IMR-90 (cell line): ENCODE measurements around the gene INTS14. TPM values are rescaled to one million over a fixed set of nuclear protein-coding genes. Genes with fewer than 3 reads are reported as not detected.

Experiments used
- ATAC-seq: fragments of 200-7000 bp; cut with Tn5 transposase; 2 replicates; pipeline ENCODE4 v1.9.1; 2020; ENCODE audit warnings: low read depth, mild to moderate bottlenecking, moderate library complexity
- BruUV-seq: library from RNA; stranded (reverse); fragments of 400-500 nt; replicated peaks from 2 replicates; lab custom pipeline; 2021; lab: Mats Ljungman, UMichigan
- CTCF ChIA-PET: fragments of 300-600 bp; formaldehyde crosslinking; extraction: SDS; loops from one replicate; lab custom pipeline; 2021; ENCODE audit warnings: antibody characterized with exemption; lab: Yijun Ruan, JAX
- POLR2A ChIA-PET: fragments of 300-600 bp; sonication (Branson Sonifier 250); formaldehyde crosslinking; loops from one replicate; lab custom pipeline; 2022; ENCODE audit warnings: antibody characterized with exemption; ENCODE audit not compliant: unreplicated experiment; lab: Charles Lee
- DNase-seq: peaks from one replicate; pipeline ENCODE4 v3.0.0; 2013
- H2AFZ ChIP-seq: replicated peaks from 2 replicates; pipeline ENCODE3; 2013; ENCODE audit warnings: low read length, mild to moderate bottlenecking; ENCODE audit not compliant: poor library complexity
- H2AK5ac ChIP-seq: 2 replicates; pipeline ENCODE4 v1.6.1; 2013; ENCODE audit warnings: low read depth, low read length, inconsistent platforms
- H2AK9ac ChIP-seq: replicated peaks from 2 replicates; pipeline ENCODE3; 2013; ENCODE audit warnings: mild to moderate bottlenecking, low read depth, low read length, moderate library complexity; ENCODE audit not compliant: poor library complexity
- H2BK120ac ChIP-seq: 2 replicates; pipeline ENCODE4 v1.6.1; 2013; ENCODE audit warnings: low read depth, low read length, inconsistent platforms
- H2BK15ac ChIP-seq: 3 replicates; pipeline ENCODE4 v1.6.1; 2013; ENCODE audit warnings: low read depth, low read length, inconsistent platforms
- H2BK20ac ChIP-seq: 2 replicates; pipeline ENCODE4 v1.6.1; 2013; ENCODE audit warnings: low read depth, mild to moderate bottlenecking, inconsistent platforms, low read length, moderate library complexity
- H2BK5ac ChIP-seq: 2 replicates; pipeline ENCODE4 v1.6.1; 2013; ENCODE audit warnings: mild to moderate bottlenecking, low read depth, low read length, inconsistent platforms; ENCODE audit not compliant: poor library complexity, severe bottlenecking
- H3K14ac ChIP-seq: replicated peaks from 2 replicates; pipeline ENCODE4 v1.6.1; 2013; ENCODE audit warnings: low read depth, low read length, inconsistent platforms
- H3K18ac ChIP-seq: 2 replicates; pipeline ENCODE4 v1.6.1; 2013; ENCODE audit warnings: low read depth, low read length, control low read depth
- H3K23ac ChIP-seq: 2 replicates; pipeline ENCODE4 v1.6.1; 2013; ENCODE audit warnings: low read depth, low read length, inconsistent platforms
- H3K27ac ChIP-seq: 2 replicates; pipeline ENCODE4 v1.5.1; 2013; ENCODE audit warnings: mild to moderate bottlenecking, control low read depth, low read length; ENCODE audit not compliant: insufficient read depth
- H3K27me3 ChIP-seq: 2 replicates; pipeline ENCODE4 v1.6.1; 2013; ENCODE audit warnings: low read length; ENCODE audit not compliant: control insufficient read depth, insufficient read depth
- H3K36me3 ChIP-seq: 2 replicates; pipeline ENCODE4 v1.6.1; 2013; ENCODE audit warnings: low read length, mixed read lengths; ENCODE audit not compliant: control insufficient read depth, insufficient read depth
- H3K4ac ChIP-seq: 2 replicates; pipeline ENCODE4 v1.6.1; 2013; ENCODE audit warnings: low read depth, low read length, inconsistent platforms
- H3K4me1 ChIP-seq: 2 replicates; pipeline ENCODE4 v1.6.1; 2013; ENCODE audit warnings: low read length, mixed read lengths; ENCODE audit not compliant: control insufficient read depth, insufficient read depth
- H3K4me2 ChIP-seq: 2 replicates; pipeline ENCODE4 v1.6.1; 2013; ENCODE audit warnings: low read depth, mild to moderate bottlenecking, control low read depth, low read length, moderate library complexity
- H3K4me3 ChIP-seq: 2 replicates; pipeline ENCODE4 v1.5.1; 2013; ENCODE audit warnings: low read depth, mild to moderate bottlenecking, control low read depth, low read length, moderate library complexity; ENCODE audit not compliant: insufficient read depth
- H3K56ac ChIP-seq: 2 replicates; pipeline ENCODE4 v1.6.1; 2013; ENCODE audit warnings: low read length, inconsistent platforms; ENCODE audit not compliant: insufficient read depth; ENCODE audit errors: extremely low read depth
- H3K79me1 ChIP-seq, 2 experiments: 2 replicates each; pipeline ENCODE4 v1.6.1; 2013; ENCODE audit warnings: low read length in 2 of 2, inconsistent platforms in 1 of 2, low read depth in 1 of 2
- H3K9ac ChIP-seq: 2 replicates; pipeline ENCODE4 v1.6.1; 2013; ENCODE audit warnings: low read depth, low read length, control low read depth
- H3K9me1 ChIP-seq: 2 replicates; pipeline ENCODE4 v1.6.1; 2013; ENCODE audit warnings: low read length, inconsistent platforms; ENCODE audit not compliant: insufficient read depth
- H3K9me3 ChIP-seq: 2 replicates; pipeline ENCODE4 v1.6.1; 2013; ENCODE audit warnings: low read length; ENCODE audit not compliant: control insufficient read depth, insufficient read depth
- H4K20me1 ChIP-seq: 2 replicates; pipeline ENCODE4 v1.6.1; 2013; ENCODE audit warnings: low read length, inconsistent platforms; ENCODE audit not compliant: insufficient read depth
- H4K5ac ChIP-seq: 2 replicates; pipeline ENCODE4 v1.6.1; 2013; ENCODE audit warnings: mild to moderate bottlenecking, low read depth, low read length, control low read depth
- H4K8ac ChIP-seq, 2 experiments: 2 replicates each; pipeline ENCODE4 v1.6.1; 2013; ENCODE audit warnings: low read depth in 2 of 2, low read length in 2 of 2, control low read depth in 1 of 2, inconsistent platforms in 1 of 2
- H4K91ac ChIP-seq: 2 replicates; pipeline ENCODE4 v1.6.1; 2013; ENCODE audit warnings: low read depth, low read length, inconsistent platforms; ENCODE audit not compliant: insufficient read depth
- FOS ChIP-seq: fragments of 150-350 bp; IDR thresholded peaks from 2 replicates; pipeline ENCODE4 v1.6.1; 2016; ENCODE audit warnings: low read depth, low read length
- WGBS, 2 experiments: methylation state at CpG; one replicate each; pipeline versions ENCODE4 v1.1.5 to v1.1.7; 2013; ENCODE audit warnings: missing lambda C conversion rate in 2 of 2; ENCODE audit not compliant: insufficient read length in 1 of 2; ENCODE audit errors: extremely low coverage in 2 of 2; 5-methylcytosine and 5-hydroxymethylcytosine counted together
- dilution Hi-C: fragments of 300-500 bp; cut with HindIII; formaldehyde crosslinking; loops from one replicate; pipeline ENCODE4 v1.14.3; 2018; ENCODE audit warnings: low sequenced_read_pairs; ENCODE audit not compliant: unreplicated experiment
- in situ Hi-C: fragments of 300-500 bp; cut with MboI; formaldehyde crosslinking; loops from 3 replicates; pipeline ENCODE4 v1.14.3; 2019; ENCODE audit warnings: low sequenced_read_pairs, inconsistent platforms, mixed read lengths
- intact Hi-C: fragments of 100-400 bp; cut with micrococcal nuclease; formaldehyde crosslinking; loops from 2 replicates; pipeline ENCODE4 v1.10.0; 2022
- polyA plus RNA-seq, 3 experiments: library from polyadenylated mRNA; depleted of rRNA; stranded (reverse); fragments of >200 nt; gene quantifications; 2 replicates each; pipeline ENCODE4 v1.2.3, GENCODE V29; 2012; ENCODE audit warnings: low replicate concordance in 1 of 3
- total RNA-seq: library from RNA; depleted of rRNA; stranded (reverse); fragments of >200 nt; gene quantifications from 2 replicates; pipeline ENCODE4 v1.2.3, GENCODE V29; 2012

Gene INTS14
- total and polyA plus RNA-seq, 2 of the 4 experiments (the other 2 are of a cell fraction) = 22.9 to 39.5 TPM

DNA sequence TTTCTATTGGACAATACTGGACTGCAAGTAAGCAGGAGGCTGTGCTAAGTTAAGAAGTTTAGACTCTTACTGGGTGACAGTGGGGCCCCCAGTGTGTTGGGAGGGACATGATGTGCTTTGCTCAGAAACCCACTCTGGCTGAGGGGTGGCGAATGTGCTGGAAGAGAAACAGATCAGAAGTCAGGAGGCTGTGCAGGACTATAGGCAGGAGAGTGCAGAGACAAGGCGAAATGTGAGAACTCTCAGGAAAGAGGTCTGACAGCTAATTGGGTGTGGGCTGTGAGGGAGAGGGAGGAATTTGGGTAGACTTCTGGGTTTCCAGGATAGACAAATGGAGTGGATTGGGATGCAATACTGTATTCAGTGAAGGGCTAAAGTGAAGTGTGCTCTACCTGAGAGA is 22.8 kb upstream of the INTS14 start:
- H3K9ac ChIP-seq = no peak overlapping the region
- H4K5ac ChIP-seq = no peak overlapping the region
- no peak overlapping the region for H2BK120ac ChIP-seq
- H3K14ac ChIP-seq = no peak overlapping the region
- no peak overlapping the region for H2AK5ac ChIP-seq
- no peak overlapping the region for H3K56ac ChIP-seq
- H3K23ac ChIP-seq = no peak overlapping the region
- H2BK20ac ChIP-seq = no peak overlapping the region
- H4K91ac ChIP-seq = no peak overlapping the region
- H2AK9ac ChIP-seq = no peak overlapping the region
- ATAC-seq (no peak), DNase-seq (no peak)
- no peak overlapping the region for H2BK15ac ChIP-seq
- H4K8ac ChIP-seq = no peak overlapping the region
- H3K18ac ChIP-seq = no peak overlapping the region
- H3K4ac ChIP-seq = no peak overlapping the region
- H2AFZ ChIP-seq = peak overlapping the region; percentile 59
- no peaks in the 10 kb centered on the region for H3K27me3 ChIP-seq
- H3K4me3 ChIP-seq = no peak overlapping the region
- intact Hi-C loops = loop anchor here (10.0 kb wide), 1 partner anchor 651 kb away; no protein-coding TSS in a partner anchor
- 50% methylated on average over 1 of the region's 2 CpGs; no CpG with 5 or more reads in 1 of the 2 experiments for WGBS, 2 experiments
- in situ Hi-C loops = no loop called here
- H4K20me1 ChIP-seq = no peaks in the 10 kb centered on the region
- ChIA-PET CTCF (interaction anchor here (0.6 to 1.4 kb wide), 2 partner anchors 8 to 135 kb away, joined by 3 to 6 read pairs; no protein-coding TSS in a partner anchor), POLR2A (no interaction called here)
- no peaks in the 10 kb centered on the region for H3K9me3 ChIP-seq
- H3K9me1 ChIP-seq = peaks cover 6% of the 10 kb centered on the region; the same call in 1 of the 2 replicates
- H3K27ac ChIP-seq = no peak overlapping the region
- H3K79me1 ChIP-seq = 0 out of 4 replicates have a peak, but pooled peaks cover 0 to 3% of the 10 kb centered on the region in 2 experiments
- no peak overlapping the region for H3K4me2 ChIP-seq
- BruUV-seq = no TSS peak
- dilution Hi-C loops = no loop called here
- H3K36me3 ChIP-seq = no peaks in the 10 kb centered on the region
- TF ChIP-seq FOS = no peak
- H2BK5ac ChIP-seq = no peak overlapping the region
- H3K4me1 ChIP-seq = peaks cover 9% of the 10 kb centered on the region
